ENCODE results near the gene CACNA1G. TPM values are rescaled to one million over a fixed set of nuclear protein-coding genes. Genes with fewer than 3 reads are reported as not detected.

Gene CACNA1G
- total RNA-seq, 1 experiment from 2014 or later, result 6.7 TPM

GRCh38 chr17:50631195-50631907, 70.8 kb downstream of the CACNA1G start:
- no peak overlapping the region for H3K4me3 Mint-ChIP-seq
- H3K36me3 Mint-ChIP-seq, result no peaks in the 10 kb centered on the region
- H3K9me3 Mint-ChIP-seq, result no peaks in the 10 kb centered on the region

DNA sequence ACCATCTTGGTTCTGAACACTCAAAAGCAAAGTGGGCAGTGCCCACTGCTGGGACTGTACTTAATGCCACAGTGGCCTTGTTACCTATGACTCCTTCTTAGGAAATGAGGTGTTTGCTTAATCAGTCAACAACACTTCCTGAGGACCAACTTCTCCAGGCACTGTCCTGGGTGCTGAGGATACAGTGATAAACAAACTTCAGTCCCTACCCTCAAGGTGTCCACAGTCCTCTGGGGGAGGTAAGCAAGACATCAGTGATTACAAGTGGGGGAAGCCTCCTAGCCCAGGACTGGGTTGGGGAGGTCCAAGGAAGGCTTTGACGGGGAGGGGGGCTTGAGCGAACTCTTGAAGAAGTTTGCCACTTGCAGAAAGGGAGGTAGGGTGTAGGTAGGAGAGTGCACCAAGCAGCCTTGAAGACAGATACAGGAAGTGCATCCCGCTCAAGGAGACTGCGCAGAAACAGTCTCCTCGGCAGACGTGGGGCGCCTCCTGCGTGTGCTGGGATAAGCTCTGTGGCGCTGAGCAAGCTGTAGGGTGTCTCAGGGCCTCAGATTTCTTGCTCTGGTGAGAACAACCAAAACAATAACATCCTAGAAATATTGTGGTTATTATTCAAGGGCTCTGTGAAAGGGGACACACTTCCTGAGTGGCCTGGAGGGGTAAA, 71.5 kb downstream of the CACNA1G start:
- ChIA-PET POLR2A (interaction anchor here (0.6 kb wide), 1 partner anchor 71 kb away, joined by 4 read pairs; no protein-coding TSS in a partner anchor), CTCF (interaction anchor here (0.9 to 7.5 kb wide), 7 partner anchors 29 to 85 kb away, joined by 3 to 121 read pairs (median 6); partner anchors contain the start of genes CACNA1G and SPATA20)
- Mint-ChIP-seq H3K4me1 (peaks cover 22% of the 10 kb centered on the region), H3K9me3 (no peaks in the 10 kb centered on the region), H3K4me3 (no peak overlapping the region), H3K36me3 (no peaks in the 10 kb centered on the region), H3K27me3 (ENCODE audit: low read depth) (peaks cover 54% of the 10 kb centered on the region), H3K27ac (no peak overlapping the region)
- TF ChIP-seq SMAD4 (CRISPR knock-in tag; IDR thresholded peaks at IDR 0.05) (no peak), CREB1 (CRISPR knock-in tag; IDR thresholded peaks at IDR 0.05) (no peak), JUN (CRISPR knock-in tag; IDR thresholded peaks at IDR 0.05) (no peak)
- TF ChIP-seq, protein P1, sequence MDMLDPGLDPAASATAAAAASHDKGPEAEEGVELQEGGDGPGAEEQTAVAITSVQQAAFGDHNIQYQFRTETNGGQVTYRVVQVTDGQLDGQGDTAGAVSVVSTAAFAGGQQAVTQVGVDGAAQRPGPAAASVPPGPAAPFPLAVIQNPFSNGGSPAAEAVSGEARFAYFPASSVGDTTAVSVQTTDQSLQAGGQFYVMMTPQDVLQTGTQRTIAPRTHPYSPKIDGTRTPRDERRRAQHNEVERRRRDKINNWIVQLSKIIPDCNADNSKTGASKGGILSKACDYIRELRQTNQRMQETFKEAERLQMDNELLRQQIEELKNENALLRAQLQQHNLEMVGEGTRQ (CRISPR knock-in tag; IDR thresholded peaks at IDR 0.05), result no peak
- no peak for DNase-seq (ENCODE audit: low spot score)
- no peak for ATAC-seq

More at GRCh38 chr17:50631195-50631907, 70.8 kb downstream of the CACNA1G start:
- POLR2A ChIA-PET, result no interaction called here
- no peak for ATAC-seq
- CTCF ChIA-PET, result interaction anchor here (0.6 to 7.5 kb wide), 26 partner anchors 10 to 215 kb away, joined by 3 to 121 read pairs (median 6); partner anchors contain the start of genes CACNA1G and SPATA20
- DNase-seq (ENCODE audit: low spot score), result no peak
- peaks cover 47% of the 10 kb centered on the region for H3K27me3 Mint-ChIP-seq (ENCODE audit: low read depth)
- TF ChIP-seq, protein P2, sequence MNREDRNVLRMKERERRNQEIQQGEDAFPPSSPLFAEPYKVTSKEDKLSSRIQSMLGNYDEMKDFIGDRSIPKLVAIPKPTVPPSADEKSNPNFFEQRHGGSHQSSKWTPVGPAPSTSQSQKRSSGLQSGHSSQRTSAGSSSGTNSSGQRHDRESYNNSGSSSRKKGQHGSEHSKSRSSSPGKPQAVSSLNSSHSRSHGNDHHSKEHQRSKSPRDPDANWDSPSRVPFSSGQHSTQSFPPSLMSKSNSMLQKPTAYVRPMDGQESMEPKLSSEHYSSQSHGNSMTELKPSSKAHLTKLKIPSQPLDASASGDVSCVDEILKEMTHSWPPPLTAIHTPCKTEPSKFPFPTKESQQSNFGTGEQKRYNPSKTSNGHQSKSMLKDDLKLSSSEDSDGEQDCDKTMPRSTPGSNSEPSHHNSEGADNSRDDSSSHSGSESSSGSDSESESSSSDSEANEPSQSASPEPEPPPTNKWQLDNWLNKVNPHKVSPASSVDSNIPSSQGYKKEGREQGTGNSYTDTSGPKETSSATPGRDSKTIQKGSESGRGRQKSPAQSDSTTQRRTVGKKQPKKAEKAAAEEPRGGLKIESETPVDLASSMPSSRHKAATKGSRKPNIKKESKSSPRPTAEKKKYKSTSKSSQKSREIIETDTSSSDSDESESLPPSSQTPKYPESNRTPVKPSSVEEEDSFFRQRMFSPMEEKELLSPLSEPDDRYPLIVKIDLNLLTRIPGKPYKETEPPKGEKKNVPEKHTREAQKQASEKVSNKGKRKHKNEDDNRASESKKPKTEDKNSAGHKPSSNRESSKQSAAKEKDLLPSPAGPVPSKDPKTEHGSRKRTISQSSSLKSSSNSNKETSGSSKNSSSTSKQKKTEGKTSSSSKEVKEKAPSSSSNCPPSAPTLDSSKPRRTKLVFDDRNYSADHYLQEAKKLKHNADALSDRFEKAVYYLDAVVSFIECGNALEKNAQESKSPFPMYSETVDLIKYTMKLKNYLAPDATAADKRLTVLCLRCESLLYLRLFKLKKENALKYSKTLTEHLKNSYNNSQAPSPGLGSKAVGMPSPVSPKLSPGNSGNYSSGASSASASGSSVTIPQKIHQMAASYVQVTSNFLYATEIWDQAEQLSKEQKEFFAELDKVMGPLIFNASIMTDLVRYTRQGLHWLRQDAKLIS (CRISPR knock-in tag; IDR thresholded peaks at IDR 0.05; ENCODE audit: borderline replicate concordance), result no peak
- TF ChIP-seq KAT7 (CRISPR knock-in tag; IDR thresholded peaks at IDR 0.05; ENCODE audit: borderline replicate concordance) (no peak), ATF6 (CRISPR knock-in tag; IDR thresholded peaks at IDR 0.05) (no peak), FOXJ3 (CRISPR knock-in tag; IDR thresholded peaks at IDR 0.05; ENCODE audit: borderline replicate concordance) (no peak)
- TF ChIP-seq, protein P3, sequence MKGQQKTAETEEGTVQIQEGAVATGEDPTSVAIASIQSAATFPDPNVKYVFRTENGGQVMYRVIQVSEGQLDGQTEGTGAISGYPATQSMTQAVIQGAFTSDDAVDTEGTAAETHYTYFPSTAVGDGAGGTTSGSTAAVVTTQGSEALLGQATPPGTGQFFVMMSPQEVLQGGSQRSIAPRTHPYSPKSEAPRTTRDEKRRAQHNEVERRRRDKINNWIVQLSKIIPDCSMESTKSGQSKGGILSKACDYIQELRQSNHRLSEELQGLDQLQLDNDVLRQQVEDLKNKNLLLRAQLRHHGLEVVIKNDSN (CRISPR knock-in tag; IDR thresholded peaks at IDR 0.05), result no peak
- no peak overlapping the region for H3K27ac Mint-ChIP-seq
- H3K4me1 Mint-ChIP-seq, result peaks cover 22% of the 10 kb centered on the region

- H3K4me1 Mint-ChIP-seq, result peaks cover 18% of the 10 kb centered on the region
- DNase-seq (ENCODE audit: low spot score) (no peak), ATAC-seq (no peak)
- peaks cover 60% of the 10 kb centered on the region for H3K27me3 Mint-ChIP-seq (ENCODE audit: low read depth)
- no peaks in the 10 kb centered on the region for H3K9me3 Mint-ChIP-seq
- CTCF ChIA-PET, result interaction anchor here (0.5 to 1.4 kb wide), 4 partner anchors 29 to 427 kb away, joined by 3 to 4 read pairs (median 3); no protein-coding TSS in a partner anchor
- POLR2A ChIA-PET, result interaction anchor here (0.6 kb wide), 1 partner anchor 71 kb away, joined by 4 read pairs; no protein-coding TSS in a partner anchor
- H3K36me3 Mint-ChIP-seq, result no peaks in the 10 kb centered on the region
- TF ChIP-seq ZNF263 (CRISPR knock-in tag; IDR thresholded peaks at IDR 0.05; ENCODE audit: low read depth) (no peak), SMAD3 (CRISPR knock-in tag; IDR thresholded peaks at IDR 0.05; ENCODE audit: borderline replicate concordance) (no peak), ETV6 (CRISPR knock-in tag; IDR thresholded peaks at IDR 0.05) (no peak), GABPB1 (CRISPR knock-in tag; IDR thresholded peaks at IDR 0.05) (no peak), ZNF671 (CRISPR knock-in tag; IDR thresholded peaks at IDR 0.05) (no peak), CREB1 (CRISPR knock-in tag; IDR thresholded peaks at IDR 0.05) (no peak), GTF2I (CRISPR knock-in tag; conservative IDR thresholded peaks at IDR 0.05) (no peak)
- TF ChIP-seq, protein P4, sequence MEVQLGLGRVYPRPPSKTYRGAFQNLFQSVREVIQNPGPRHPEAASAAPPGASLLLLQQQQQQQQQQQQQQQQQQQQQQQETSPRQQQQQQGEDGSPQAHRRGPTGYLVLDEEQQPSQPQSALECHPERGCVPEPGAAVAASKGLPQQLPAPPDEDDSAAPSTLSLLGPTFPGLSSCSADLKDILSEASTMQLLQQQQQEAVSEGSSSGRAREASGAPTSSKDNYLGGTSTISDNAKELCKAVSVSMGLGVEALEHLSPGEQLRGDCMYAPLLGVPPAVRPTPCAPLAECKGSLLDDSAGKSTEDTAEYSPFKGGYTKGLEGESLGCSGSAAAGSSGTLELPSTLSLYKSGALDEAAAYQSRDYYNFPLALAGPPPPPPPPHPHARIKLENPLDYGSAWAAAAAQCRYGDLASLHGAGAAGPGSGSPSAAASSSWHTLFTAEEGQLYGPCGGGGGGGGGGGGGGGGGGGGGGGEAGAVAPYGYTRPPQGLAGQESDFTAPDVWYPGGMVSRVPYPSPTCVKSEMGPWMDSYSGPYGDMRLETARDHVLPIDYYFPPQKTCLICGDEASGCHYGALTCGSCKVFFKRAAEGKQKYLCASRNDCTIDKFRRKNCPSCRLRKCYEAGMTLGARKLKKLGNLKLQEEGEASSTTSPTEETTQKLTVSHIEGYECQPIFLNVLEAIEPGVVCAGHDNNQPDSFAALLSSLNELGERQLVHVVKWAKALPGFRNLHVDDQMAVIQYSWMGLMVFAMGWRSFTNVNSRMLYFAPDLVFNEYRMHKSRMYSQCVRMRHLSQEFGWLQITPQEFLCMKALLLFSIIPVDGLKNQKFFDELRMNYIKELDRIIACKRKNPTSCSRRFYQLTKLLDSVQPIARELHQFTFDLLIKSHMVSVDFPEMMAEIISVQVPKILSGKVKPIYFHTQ (CRISPR knock-in tag; IDR thresholded peaks at IDR 0.05), result no peak
- H3K27ac Mint-ChIP-seq, result no peak overlapping the region
- no peak overlapping the region for H3K4me3 Mint-ChIP-seq
Observed at GRCh38 chr17:50632637-50633036, 72.1 kb downstream of the CACNA1G start.
